ENCODE results near the gene TMC5. TPM values are rescaled to one million over a fixed set of nuclear protein-coding genes. Genes with fewer than 3 reads are reported as not detected.

The TMC5 gene
- total and polyA plus RNA-seq, 12 donors, result 0.20 to 3.7 (median 0.33) TPM; not detected in 8

- Histone ChIP-seq H3K36me3 (replicated peaks in 1 of 2) (peaks cover 0 to 34% of the 10 kb centered on the region in 2 donors), H3K9me3 (replicated peaks in 1 of 3) (peaks cover 0 to 5% (median 0%) of the 10 kb centered on the region in 3 donors)
- intact Hi-C loops (cut with DNase I), result no loop called here
These were observed 130.5 kb downstream of the TMC5 start for GRCh38 chr16:19548144-19548543.

More at GRCh38 chr16:19548144-19548543, 130.5 kb downstream of the TMC5 start:
- H3K4me1 ChIP-seq (replicated peaks in 1 of 2), result no peaks in the 10 kb centered on the region
- no peak overlapping the region for H3K27ac ChIP-seq
- TF ChIP-seq POLR2A (IDR thresholded peaks at IDR 0.05) (no peak), CTCF (IDR thresholded peaks at IDR 0.05) (no peak)
- 92 to 100% (median 96%) methylated on average over 3 of the region's 3 CpGs for WGBS, 4 donors
- H3K27me3 ChIP-seq, result no peaks in the 10 kb centered on the region
- DNase-seq, result no peak
- H3K4me3 ChIP-seq, result no peak overlapping the region

Other genes starting within 250 kb of the TMC5 start
- 1 to 10 TPM; 1.1 to 6.5 (median 2.5) TPM for gene SYT17, start 249.6 kb upstream of the TMC5 start, total RNA-seq
- gene SYT17, start 249.6 kb upstream of the TMC5 start, polyA plus RNA-seq, result 1 to 10 TPM; 2.4 to 4.0 (median 3.6) TPM
- gene CLEC19A, start 132.2 kb upstream of the TMC5 start, total RNA-seq, result under 1 TPM in 1 of 9 donors, not detected in 8; 0.06 TPM
- gene CLEC19A, start 132.2 kb upstream of the TMC5 start, polyA plus RNA-seq, result not detected
- gene GDE1, start 104.2 kb downstream of the TMC5 start, total RNA-seq, result 10 to 100 TPM; 47.0 to 91.8 (median 64.3) TPM
- 10 to 100 TPM; 20.1 to 70.5 (median 24.7) TPM for gene GDE1, start 104.2 kb downstream of the TMC5 start, polyA plus RNA-seq
- 10 to 100 TPM in 5 of 9 donors, 1 to 10 TPM in 4; 6.2 to 14.0 (median 10.6) TPM for gene CCP110, start 106.1 kb downstream of the TMC5 start, total RNA-seq
- gene CCP110, start 106.1 kb downstream of the TMC5 start, polyA plus RNA-seq, result 10 to 100 TPM in 1 of 3 donors, 1 to 10 TPM in 2; 3.0 to 10.4 (median 6.1) TPM
- 10 to 100 TPM; 38.3 to 96.7 (median 65.5) TPM for gene VPS35L, start 137.8 kb downstream of the TMC5 start, total RNA-seq
- 10 to 100 TPM; 50.8 to 72.4 (median 68.3) TPM for gene VPS35L, start 137.8 kb downstream of the TMC5 start, polyA plus RNA-seq